D721Med (cell line): ENCODE measurements around the gene PPP1R9B.

Experiments used
- DNase-seq: peaks from one replicate; pipeline ENCODE4 v3.0.0; 2011; ENCODE audit warnings: low spot score; ENCODE audit not compliant: insufficient read length
- FAIRE-seq: peaks from 2 replicates; lab custom pipeline; 2011; peaks lifted over from hg19 to GRCh38; lab: Jason Lieb, UNC
- TF ChIP-seq, protein P1 (sequence below): IDR thresholded peaks from 2 replicates; pipeline ENCODE4 v1.5.1; 2012; ENCODE audit warnings: mild to moderate bottlenecking, control low read depth; ENCODE audit not compliant: insufficient read depth; ENCODE audit errors: missing control alignments

Gene PPP1R9B

GRCh38 chr17:50162466-50163254, 12.2 kb upstream of the PPP1R9B start:
- DNase-seq = no peak
- no peak for FAIRE-seq
- TF ChIP-seq, protein P1, sequence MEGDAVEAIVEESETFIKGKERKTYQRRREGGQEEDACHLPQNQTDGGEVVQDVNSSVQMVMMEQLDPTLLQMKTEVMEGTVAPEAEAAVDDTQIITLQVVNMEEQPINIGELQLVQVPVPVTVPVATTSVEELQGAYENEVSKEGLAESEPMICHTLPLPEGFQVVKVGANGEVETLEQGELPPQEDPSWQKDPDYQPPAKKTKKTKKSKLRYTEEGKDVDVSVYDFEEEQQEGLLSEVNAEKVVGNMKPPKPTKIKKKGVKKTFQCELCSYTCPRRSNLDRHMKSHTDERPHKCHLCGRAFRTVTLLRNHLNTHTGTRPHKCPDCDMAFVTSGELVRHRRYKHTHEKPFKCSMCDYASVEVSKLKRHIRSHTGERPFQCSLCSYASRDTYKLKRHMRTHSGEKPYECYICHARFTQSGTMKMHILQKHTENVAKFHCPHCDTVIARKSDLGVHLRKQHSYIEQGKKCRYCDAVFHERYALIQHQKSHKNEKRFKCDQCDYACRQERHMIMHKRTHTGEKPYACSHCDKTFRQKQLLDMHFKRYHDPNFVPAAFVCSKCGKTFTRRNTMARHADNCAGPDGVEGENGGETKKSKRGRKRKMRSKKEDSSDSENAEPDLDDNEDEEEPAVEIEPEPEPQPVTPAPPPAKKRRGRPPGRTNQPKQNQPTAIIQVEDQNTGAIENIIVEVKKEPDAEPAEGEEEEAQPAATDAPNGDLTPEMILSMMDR = no peak

DNA sequence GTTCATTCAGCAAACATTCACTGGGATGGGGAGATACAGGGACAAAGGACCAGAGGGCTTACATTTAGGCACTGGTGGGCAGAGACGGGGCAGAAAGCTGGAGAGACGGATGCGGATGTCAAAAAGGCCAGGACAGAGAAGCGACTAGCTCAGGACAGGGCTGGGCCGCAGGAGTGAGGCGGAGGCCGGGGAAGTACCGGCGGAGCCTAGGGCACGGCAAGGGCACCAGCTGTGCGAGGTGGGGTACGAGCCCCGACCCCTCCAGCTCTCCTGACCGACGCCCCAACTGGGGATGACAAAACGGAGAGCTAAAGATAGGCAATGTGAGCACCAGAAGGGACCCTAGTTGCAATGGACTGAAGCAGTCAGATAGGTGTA, 11.4 kb upstream of the PPP1R9B start:
- no peak for DNase-seq
- TF ChIP-seq, protein P1 = no peak
- FAIRE-seq = no peak

GRCh38 chr17:50161023-50161910, 10.8 kb upstream of the PPP1R9B start:
- DNase-seq (peak; percentile 100), FAIRE-seq (no peak)

GRCh38 chr17:50157891-50158290, 7.4 kb upstream of the PPP1R9B start:
- FAIRE-seq = no peak
- TF ChIP-seq, protein P1 = no peak
- DNase-seq = no peak

More at GRCh38 chr17:50161023-50161910, 10.8 kb upstream of the PPP1R9B start:
- TF ChIP-seq, protein P1 = peak; percentile 98

DNA sequence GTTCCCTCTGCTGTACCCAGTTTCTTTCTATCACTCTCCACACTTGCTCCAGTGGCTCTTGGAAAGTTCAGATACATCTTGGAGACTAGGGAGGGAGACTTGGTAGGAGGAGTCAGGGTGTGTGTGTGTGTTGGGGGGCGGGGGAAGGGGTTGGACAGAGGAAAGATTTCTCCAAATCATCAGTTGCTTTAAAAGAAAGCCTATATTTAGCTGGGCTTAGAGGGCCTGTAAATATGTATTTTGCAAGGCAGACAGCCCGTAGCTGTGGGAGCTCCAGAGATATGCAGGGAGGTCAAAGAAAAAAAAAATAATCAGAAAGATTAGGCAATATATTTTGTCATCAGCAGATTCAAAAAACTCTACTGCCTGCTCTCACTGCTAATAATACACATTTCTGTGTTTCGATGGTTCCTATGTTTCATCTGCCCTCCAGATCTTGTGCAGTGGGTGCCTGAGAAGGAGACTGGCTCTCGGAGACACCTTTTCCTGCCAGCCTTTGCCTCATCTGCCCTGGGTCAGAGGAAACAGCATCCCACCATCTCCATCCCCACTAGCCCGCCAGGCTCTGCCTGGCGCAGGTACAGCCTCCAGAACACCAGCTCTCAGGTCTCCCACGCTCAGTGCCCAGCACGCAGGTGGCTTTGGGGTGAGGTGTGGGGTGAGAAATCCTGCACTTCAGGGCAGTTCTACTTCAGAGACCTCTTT, 4.8 kb upstream of the PPP1R9B start:
- DNase-seq (no peak), FAIRE-seq (no peak)
- TF ChIP-seq, protein P1 = no peak

GRCh38 chr17:50154604-50155003, 4.1 kb upstream of the PPP1R9B start:
- FAIRE-seq = no peak
- TF ChIP-seq, protein P1 = no peak
- DNase-seq = no peak
